Measurements from ENCODE around the gene KCNQ1. TPM values are rescaled to one million over a fixed set of nuclear protein-coding genes. Genes with fewer than 3 reads are reported as not detected.
A peak's percentile ranks its signal among the peaks of the same experiment; 100 is the strongest.

The KCNQ1 gene
- polyA plus RNA-seq, 4 donors: 18.4 to 54.4 (median 21.3) TPM

GRCh38 chr11:2741377-2742131 lies 296.7 kb downstream of the KCNQ1 start:
- peak overlapping the region in 1 of 3 donors; percentile 84 for H3K27ac ChIP-seq (ENCODE audit: low read depth in 1 of 3, low read length in 2 of 3)

DNA sequence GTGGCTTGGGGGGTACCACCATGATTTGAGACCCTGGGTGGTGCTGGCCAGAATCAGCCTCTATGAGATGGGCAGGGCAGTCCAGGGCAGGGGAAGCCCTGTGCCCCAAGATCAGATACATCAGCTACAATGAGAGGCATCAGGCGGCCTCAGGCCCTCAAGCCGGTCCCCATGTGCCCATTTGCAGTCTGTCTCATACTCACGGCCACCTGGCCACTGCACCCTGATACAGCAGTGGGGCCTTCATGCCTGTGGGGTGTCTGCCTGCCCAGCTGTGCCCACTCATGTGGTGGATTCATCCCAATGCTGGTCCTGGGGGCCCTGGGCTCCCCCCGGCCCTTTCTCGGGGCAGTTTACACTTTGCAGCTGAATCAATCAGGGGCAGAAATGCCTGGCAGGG lies 297.4 kb downstream of the KCNQ1 start:
- FAIRE-seq (no peak), DNase-seq (no peak)
- Histone ChIP-seq H3K9me3 (ENCODE audit: control insufficient read depth in 2 of 2, insufficient read depth in 1 of 2, low read depth in 1 of 2, low read length in 1 of 2) (peaks cover 0 to 7% of the 10 kb centered on the region in 2 donors), H3K27me3 (ENCODE audit: control insufficient read depth in 3 of 3, insufficient read depth in 3 of 3, low read length in 3 of 3) (no peaks in the 10 kb centered on the region), H3K4me3 (ENCODE audit: low read depth in 1 of 3, low read length in 3 of 3) (no peak overlapping the region), H3K36me3 (ENCODE audit: control insufficient read depth in 3 of 3, insufficient read depth in 2 of 3, low read depth in 1 of 3, low read length in 3 of 3) (peaks cover 0 to 11% (median 0%) of the 10 kb centered on the region in 3 donors), H3K27ac (ENCODE audit: low read depth in 1 of 3, low read length in 2 of 3) (peak overlapping the region in 1 of 3 donors; percentile 84), H3K4me1 (ENCODE audit: control insufficient read depth in 3 of 3, insufficient read depth in 2 of 3, low read depth in 1 of 3, low read length in 2 of 3) (peaks cover 2 to 62% (median 3%) of the 10 kb centered on the region in 3 donors)
- WGBS, 3 donors: 86 to 99% (median 88%) methylated on average over 5 of the region's 5 CpGs

More at GRCh38 chr11:2741377-2742131, 296.7 kb downstream of the KCNQ1 start:
- WGBS, 3 donors: 68 to 77% (median 70%) methylated on average over 18 of the region's 18 CpGs
- no peak for FAIRE-seq
- Histone ChIP-seq H3K27me3 (ENCODE audit: control insufficient read depth in 3 of 3, insufficient read depth in 3 of 3, low read length in 3 of 3) (no peaks in the 10 kb centered on the region), H3K4me3 (ENCODE audit: low read depth in 1 of 3, low read length in 3 of 3) (no peak overlapping the region), H3K9me3 (ENCODE audit: control insufficient read depth in 2 of 2, insufficient read depth in 1 of 2, low read depth in 1 of 2, low read length in 1 of 2) (peaks cover 0 to 7% of the 10 kb centered on the region in 2 donors), H3K36me3 (ENCODE audit: control insufficient read depth in 3 of 3, insufficient read depth in 2 of 3, low read depth in 1 of 3, low read length in 3 of 3) (peaks cover 0 to 11% (median 0%) of the 10 kb centered on the region in 3 donors), H3K4me1 (ENCODE audit: control insufficient read depth in 3 of 3, insufficient read depth in 2 of 3, low read depth in 1 of 3, low read length in 2 of 3) (peaks cover 2 to 68% (median 7%) of the 10 kb centered on the region in 3 donors)
- peak in 1 of 2 donors; percentile 65 for DNase-seq

GRCh38 chr11:2742611-2743426 lies 298.0 kb downstream of the KCNQ1 start:
- DNase-seq: no peak
- 90 to 93% (median 90%) methylated on average over 18 to 20 of the region's 20 CpGs for WGBS, 3 donors
- H3K27ac ChIP-seq (ENCODE audit: low read depth in 1 of 3, low read length in 2 of 3): peak overlapping the region in 1 of 3 donors; percentile 84
- H3K36me3 ChIP-seq (ENCODE audit: control insufficient read depth in 3 of 3, insufficient read depth in 2 of 3, low read depth in 1 of 3, low read length in 3 of 3): peaks cover 0 to 11% (median 0%) of the 10 kb centered on the region in 3 donors
- H3K27me3 ChIP-seq (ENCODE audit: control insufficient read depth in 3 of 3, insufficient read depth in 3 of 3, low read length in 3 of 3): no peaks in the 10 kb centered on the region
- no peak for FAIRE-seq
- peaks cover 0 to 56% (median 0%) of the 10 kb centered on the region in 3 donors for H3K4me1 ChIP-seq (ENCODE audit: control insufficient read depth in 3 of 3, insufficient read depth in 2 of 3, low read depth in 1 of 3, low read length in 2 of 3)
- H3K9me3 ChIP-seq (ENCODE audit: control insufficient read depth in 2 of 2, insufficient read depth in 1 of 2, low read depth in 1 of 2, low read length in 1 of 2): peaks cover 0 to 7% of the 10 kb centered on the region in 2 donors
- H3K4me3 ChIP-seq (ENCODE audit: low read depth in 1 of 3, low read length in 3 of 3): no peak overlapping the region

DNA sequence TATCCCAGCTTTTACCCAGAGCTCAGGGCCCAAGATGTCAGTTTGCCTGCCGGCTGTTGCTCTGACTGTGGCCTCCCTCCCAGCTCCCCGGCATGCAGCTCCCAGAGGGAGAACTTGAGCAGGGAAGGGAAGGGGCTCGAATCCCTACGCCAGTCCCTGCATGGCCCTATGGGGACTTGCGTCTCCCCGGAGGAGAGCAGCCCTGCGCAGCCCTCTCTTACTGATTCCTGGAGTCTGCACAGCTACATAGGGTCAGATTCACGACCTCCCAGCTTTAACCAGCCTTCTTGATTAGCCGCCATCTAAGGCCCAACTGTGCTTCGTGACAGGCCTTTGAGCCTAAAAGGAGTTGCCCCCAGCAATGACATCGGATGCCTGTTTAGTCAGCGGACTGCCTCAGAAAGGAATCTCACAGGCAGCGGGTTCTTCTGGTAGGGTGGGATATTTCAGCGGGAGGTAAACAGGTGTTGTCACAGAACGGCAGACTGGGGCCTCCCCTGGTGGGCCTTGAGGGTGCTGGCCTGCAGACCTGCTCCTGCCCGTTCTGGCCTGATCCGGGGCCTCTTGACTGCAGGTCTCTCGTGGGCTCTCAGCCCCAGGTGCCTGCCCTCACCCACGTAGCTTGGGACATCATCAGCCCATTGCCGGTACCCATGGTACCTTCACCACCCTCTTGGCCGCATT lies 298.8 kb downstream of the KCNQ1 start:
- no peak for FAIRE-seq
- DNase-seq: no peak
- WGBS, 3 donors: 92 to 94% (median 94%) methylated on average over 21 of the region's 21 CpGs
- Histone ChIP-seq H3K27ac (ENCODE audit: low read depth in 1 of 3, low read length in 2 of 3) (no peak overlapping the region), H3K9me3 (ENCODE audit: control insufficient read depth in 2 of 2, insufficient read depth in 1 of 2, low read depth in 1 of 2, low read length in 1 of 2) (peaks cover 0 to 7% of the 10 kb centered on the region in 2 donors), H3K4me1 (ENCODE audit: control insufficient read depth in 3 of 3, insufficient read depth in 2 of 3, low read depth in 1 of 3, low read length in 2 of 3) (peaks cover 0 to 56% (median 0%) of the 10 kb centered on the region in 3 donors), H3K4me3 (ENCODE audit: low read depth in 1 of 3, low read length in 3 of 3) (no peak overlapping the region), H3K36me3 (ENCODE audit: control insufficient read depth in 3 of 3, insufficient read depth in 2 of 3, low read depth in 1 of 3, low read length in 3 of 3) (peaks cover 0 to 17% (median 0%) of the 10 kb centered on the region in 3 donors), H3K27me3 (ENCODE audit: control insufficient read depth in 3 of 3, insufficient read depth in 3 of 3, low read length in 3 of 3) (no peaks in the 10 kb centered on the region)

DNA sequence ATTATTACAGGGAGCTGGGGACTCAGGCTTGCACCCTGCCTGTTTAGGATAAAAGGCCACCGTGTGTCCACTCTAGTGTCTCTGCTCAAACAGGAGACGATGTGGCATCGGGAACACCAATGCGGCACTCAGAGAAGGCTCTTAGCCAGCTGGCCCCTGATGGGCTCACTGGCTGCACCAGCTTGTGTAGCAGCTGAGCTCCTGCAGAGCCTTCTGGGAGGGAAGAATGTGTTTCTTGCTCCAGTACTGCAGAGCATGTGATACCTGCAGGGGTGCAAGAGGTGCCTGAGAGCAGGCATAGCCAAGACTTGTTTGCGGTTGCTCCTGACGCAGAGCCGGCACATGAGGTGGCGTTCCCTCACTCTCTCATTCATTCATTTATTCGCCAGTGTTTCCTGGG lies 299.4 kb downstream of the KCNQ1 start:
- H3K36me3 ChIP-seq (ENCODE audit: control insufficient read depth in 3 of 3, insufficient read depth in 2 of 3, low read depth in 1 of 3, low read length in 3 of 3): peaks cover 0 to 15% (median 0%) of the 10 kb centered on the region in 3 donors
- DNase-seq: no peak
- H3K27me3 ChIP-seq (ENCODE audit: control insufficient read depth in 3 of 3, insufficient read depth in 3 of 3, low read length in 3 of 3): no peaks in the 10 kb centered on the region
- peaks cover 0 to 54% (median 0%) of the 10 kb centered on the region in 3 donors for H3K4me1 ChIP-seq (ENCODE audit: control insufficient read depth in 3 of 3, insufficient read depth in 2 of 3, low read depth in 1 of 3, low read length in 2 of 3)
- no peak for FAIRE-seq
- peaks cover 0 to 6% of the 10 kb centered on the region in 2 donors for H3K9me3 ChIP-seq (ENCODE audit: control insufficient read depth in 2 of 2, insufficient read depth in 1 of 2, low read depth in 1 of 2, low read length in 1 of 2)
- WGBS, 3 donors: 96% methylated on average over 9 of the region's 9 CpGs
- no peak overlapping the region for H3K4me3 ChIP-seq (ENCODE audit: low read depth in 1 of 3, low read length in 3 of 3)
- H3K27ac ChIP-seq (ENCODE audit: low read depth in 1 of 3, low read length in 2 of 3): no peak overlapping the region

- Histone ChIP-seq H3K27ac (ENCODE audit: low read depth in 1 of 3, low read length in 2 of 3) (no peak overlapping the region), H3K36me3 (ENCODE audit: control insufficient read depth in 3 of 3, insufficient read depth in 2 of 3, low read depth in 1 of 3, low read length in 3 of 3) (peaks cover 0 to 15% (median 0%) of the 10 kb centered on the region in 3 donors), H3K4me3 (ENCODE audit: low read depth in 1 of 3, low read length in 3 of 3) (no peak overlapping the region), H3K27me3 (ENCODE audit: control insufficient read depth in 3 of 3, insufficient read depth in 3 of 3, low read length in 3 of 3) (no peaks in the 10 kb centered on the region), H3K9me3 (ENCODE audit: control insufficient read depth in 2 of 2, insufficient read depth in 1 of 2, low read depth in 1 of 2, low read length in 1 of 2) (peaks cover 0 to 2% of the 10 kb centered on the region in 2 donors), H3K4me1 (ENCODE audit: control insufficient read depth in 3 of 3, insufficient read depth in 2 of 3, low read depth in 1 of 3, low read length in 2 of 3) (peaks cover 0 to 41% (median 0%) of the 10 kb centered on the region in 3 donors)
- WGBS, 3 donors: 95 to 97% (median 96%) methylated on average over 14 of the region's 14 CpGs
- no peak for FAIRE-seq
- no peak for DNase-seq
Measured at GRCh38 chr11:2745511-2745910, 300.7 kb downstream of the KCNQ1 start.

DNA sequence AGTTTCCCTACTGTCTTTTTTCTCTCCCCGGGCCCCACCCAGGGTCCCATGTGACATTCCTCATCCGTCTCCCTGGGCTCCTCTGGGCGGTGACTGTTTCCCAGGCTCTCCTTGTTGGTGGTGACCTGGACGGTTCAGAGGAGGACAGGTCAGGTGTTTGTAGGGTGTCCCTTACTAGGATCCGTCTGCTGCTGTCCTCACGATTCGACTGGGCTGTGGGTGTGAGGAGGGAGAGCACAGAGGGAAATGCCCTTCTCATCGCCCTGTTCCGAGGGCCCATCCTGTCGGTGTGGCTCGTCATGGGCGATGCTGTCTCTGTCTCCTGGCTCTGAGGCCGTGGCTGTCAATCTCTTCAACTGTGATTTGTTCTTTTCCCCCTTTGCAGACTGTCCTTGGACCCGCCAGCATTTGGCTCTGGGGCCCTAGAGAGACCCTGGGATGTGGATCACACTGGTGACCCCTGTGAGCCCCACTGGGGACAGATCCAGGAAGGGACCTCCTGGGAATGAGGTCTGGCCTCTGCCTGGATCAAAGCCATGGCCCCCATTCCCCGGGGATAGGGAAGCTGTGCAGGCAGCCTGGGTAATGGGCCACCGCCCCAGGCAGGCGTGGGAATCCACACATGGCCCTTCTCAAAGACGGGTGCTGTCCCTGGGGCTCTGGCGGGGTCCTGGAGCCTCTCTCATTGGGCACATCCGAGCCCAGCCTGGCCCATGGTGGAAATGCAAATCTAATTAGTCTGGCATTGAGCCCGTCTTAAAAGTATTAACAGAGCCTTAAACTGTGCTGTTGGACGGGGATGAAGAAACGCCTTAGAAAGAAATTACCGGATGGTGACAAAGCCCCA lies 301.8 kb downstream of the KCNQ1 start:
- Histone ChIP-seq H3K4me3 (ENCODE audit: low read depth in 1 of 3, low read length in 3 of 3) (no peak overlapping the region), H3K4me1 (ENCODE audit: control insufficient read depth in 3 of 3, insufficient read depth in 2 of 3, low read depth in 1 of 3, low read length in 2 of 3) (peaks cover 0 to 30% (median 0%) of the 10 kb centered on the region in 3 donors), H3K27me3 (ENCODE audit: control insufficient read depth in 3 of 3, insufficient read depth in 3 of 3, low read length in 3 of 3) (no peaks in the 10 kb centered on the region), H3K27ac (ENCODE audit: low read depth in 1 of 3, low read length in 2 of 3) (no peak overlapping the region), H3K9me3 (ENCODE audit: control insufficient read depth in 2 of 2, insufficient read depth in 1 of 2, low read depth in 1 of 2, low read length in 1 of 2) (no peaks in the 10 kb centered on the region), H3K36me3 (ENCODE audit: control insufficient read depth in 3 of 3, insufficient read depth in 2 of 3, low read depth in 1 of 3, low read length in 3 of 3) (peaks cover 0 to 15% (median 0%) of the 10 kb centered on the region in 3 donors)
- DNase-seq (no peak), FAIRE-seq (no peak)
- 84 to 87% (median 87%) methylated on average over 24 of the region's 24 CpGs for WGBS, 3 donors

All from small intestine (tissue), 7 donors.